ENCODE results near the gene NPC2.

The NPC2 gene

DNA sequence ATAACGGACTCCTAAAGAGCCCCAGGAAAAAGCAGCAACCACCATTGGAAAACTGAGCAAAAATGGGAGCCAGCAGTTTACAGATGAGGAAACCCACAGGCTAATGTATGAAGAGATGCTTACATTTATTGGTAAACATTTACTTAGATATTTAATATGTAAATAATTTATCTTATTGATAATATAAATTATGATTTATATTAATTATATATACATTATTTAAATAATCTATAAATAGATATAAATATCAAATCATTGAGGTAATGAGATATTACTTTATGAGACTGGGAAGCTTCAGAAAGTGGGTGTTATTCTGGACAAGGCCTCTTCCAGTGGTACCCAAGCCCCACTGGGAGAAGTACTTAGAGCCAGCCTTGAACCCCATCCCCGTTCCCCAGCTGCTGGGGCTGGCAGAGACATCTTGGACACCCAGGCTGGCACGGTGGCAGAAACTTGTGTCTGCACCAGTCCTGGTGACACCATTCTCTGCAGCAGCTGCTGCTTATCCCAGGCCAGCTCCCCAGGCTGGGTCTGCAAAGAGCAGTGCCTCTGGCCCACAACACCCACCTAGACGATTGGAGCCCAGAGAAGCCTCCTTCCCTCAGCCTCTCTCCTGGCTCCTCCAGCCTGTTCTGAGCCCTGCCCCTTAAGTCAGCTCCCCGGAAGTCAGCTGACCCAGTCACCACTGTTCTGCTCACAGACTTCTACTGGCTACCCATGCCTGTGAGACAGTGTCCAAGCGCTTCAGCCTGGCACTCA is 26.4 kb upstream of the NPC2 start:
- TF ChIP-seq, protein P1, sequence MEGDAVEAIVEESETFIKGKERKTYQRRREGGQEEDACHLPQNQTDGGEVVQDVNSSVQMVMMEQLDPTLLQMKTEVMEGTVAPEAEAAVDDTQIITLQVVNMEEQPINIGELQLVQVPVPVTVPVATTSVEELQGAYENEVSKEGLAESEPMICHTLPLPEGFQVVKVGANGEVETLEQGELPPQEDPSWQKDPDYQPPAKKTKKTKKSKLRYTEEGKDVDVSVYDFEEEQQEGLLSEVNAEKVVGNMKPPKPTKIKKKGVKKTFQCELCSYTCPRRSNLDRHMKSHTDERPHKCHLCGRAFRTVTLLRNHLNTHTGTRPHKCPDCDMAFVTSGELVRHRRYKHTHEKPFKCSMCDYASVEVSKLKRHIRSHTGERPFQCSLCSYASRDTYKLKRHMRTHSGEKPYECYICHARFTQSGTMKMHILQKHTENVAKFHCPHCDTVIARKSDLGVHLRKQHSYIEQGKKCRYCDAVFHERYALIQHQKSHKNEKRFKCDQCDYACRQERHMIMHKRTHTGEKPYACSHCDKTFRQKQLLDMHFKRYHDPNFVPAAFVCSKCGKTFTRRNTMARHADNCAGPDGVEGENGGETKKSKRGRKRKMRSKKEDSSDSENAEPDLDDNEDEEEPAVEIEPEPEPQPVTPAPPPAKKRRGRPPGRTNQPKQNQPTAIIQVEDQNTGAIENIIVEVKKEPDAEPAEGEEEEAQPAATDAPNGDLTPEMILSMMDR (IDR thresholded peaks at IDR 0.05; ENCODE audit: insufficient read depth, low read depth, low read length, missing control alignments) = no peak
- no peak overlapping the region for H3K4me3 ChIP-seq (ENCODE audit: low read length)
- DNase-seq (ENCODE audit: low read depth) = no peak

DNA sequence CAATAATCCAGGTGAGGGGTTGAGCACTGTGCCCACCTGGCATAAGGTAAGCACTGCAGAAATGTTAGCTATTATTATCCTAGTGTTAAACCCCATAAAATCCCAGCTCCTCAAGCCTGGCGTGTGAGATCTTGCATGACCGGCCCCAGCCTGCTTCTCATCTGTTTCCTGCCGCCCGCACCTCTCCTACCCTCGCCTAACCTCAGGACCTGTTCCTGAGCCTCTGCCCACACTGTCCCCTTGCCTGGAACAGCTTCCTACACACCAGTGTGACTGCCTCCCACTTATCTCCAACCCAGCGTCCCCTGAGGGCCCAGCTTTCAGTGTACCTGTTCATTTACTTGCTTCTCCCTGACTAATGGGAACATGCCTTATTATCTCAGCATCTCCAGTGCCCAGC is 25.1 kb upstream of the NPC2 start:
- TF ChIP-seq, protein P1 (IDR thresholded peaks at IDR 0.05; ENCODE audit: insufficient read depth, low read depth, low read length, missing control alignments) = no peak
- DNase-seq (ENCODE audit: low read depth) = peak; percentile 55

DNA sequence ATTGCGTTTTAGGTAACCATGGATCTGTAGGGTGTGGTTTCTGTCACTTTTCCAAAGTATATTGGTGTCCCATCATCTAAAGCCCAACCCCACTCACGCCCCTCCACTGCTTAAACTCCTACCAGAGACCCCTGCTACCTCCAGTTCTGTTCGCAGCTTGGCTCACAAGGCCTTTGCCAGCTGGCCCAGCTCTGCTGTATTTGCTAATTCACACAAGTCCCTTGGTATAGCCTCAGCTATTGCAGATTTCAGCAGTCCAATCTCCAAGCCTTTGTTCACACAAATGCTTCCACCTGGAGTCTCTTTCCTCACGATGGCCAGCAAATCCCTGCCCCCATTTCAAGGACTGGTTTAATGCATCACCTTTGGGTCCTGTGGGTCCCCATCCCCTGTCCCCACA is 24.6 kb upstream of the NPC2 start:
- no peak for DNase-seq (ENCODE audit: low read depth)
- TF ChIP-seq, protein P1 (IDR thresholded peaks at IDR 0.05; ENCODE audit: insufficient read depth, low read depth, low read length, missing control alignments) = no peak
- H3K4me3 ChIP-seq (ENCODE audit: low read length) = no peak overlapping the region

More for the DNA sequence above, 25.1 kb upstream of the NPC2 start:
- H3K4me3 ChIP-seq (ENCODE audit: low read length) = no peak overlapping the region

DNA sequence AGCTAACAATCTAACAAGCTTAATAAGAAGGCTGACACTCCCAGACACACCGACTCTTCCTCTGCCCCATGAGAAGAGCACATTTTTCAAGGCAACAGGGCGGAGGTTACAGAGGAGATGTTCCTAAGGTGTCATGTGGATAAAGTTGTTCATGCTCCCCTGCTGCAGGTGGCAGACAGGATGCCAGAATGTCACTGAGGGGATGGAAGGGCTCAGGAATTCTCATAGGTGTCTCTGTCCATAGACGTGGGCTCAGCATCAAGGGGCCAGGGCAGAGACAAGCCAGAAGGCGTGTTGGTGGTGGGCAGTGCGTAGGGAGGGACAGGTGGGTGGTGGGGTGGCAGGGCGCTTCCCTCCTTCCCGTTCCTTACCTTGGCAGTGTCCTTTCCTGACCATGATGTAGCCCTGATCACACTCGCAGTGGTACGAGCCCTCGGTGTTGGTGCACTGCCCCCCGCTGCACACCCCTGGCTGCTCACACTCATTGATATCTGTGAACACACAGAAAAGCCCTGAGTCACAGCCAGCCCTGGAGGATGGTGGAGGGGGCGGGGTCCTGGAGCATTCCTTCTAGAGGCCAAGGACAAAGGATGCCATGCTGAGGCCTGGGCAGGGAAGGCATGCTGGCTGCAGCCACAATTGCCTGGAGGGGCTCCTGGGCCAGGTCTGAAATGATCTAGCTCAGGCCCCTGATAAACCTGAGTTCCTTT is 23.5 kb upstream of the NPC2 start:
- peak; percentile 58 for DNase-seq (ENCODE audit: low read depth)
- H3K4me3 ChIP-seq (ENCODE audit: low read length) = no peak overlapping the region
- TF ChIP-seq, protein P1 (IDR thresholded peaks at IDR 0.05; ENCODE audit: insufficient read depth, low read depth, low read length, missing control alignments) = no peak

DNA sequence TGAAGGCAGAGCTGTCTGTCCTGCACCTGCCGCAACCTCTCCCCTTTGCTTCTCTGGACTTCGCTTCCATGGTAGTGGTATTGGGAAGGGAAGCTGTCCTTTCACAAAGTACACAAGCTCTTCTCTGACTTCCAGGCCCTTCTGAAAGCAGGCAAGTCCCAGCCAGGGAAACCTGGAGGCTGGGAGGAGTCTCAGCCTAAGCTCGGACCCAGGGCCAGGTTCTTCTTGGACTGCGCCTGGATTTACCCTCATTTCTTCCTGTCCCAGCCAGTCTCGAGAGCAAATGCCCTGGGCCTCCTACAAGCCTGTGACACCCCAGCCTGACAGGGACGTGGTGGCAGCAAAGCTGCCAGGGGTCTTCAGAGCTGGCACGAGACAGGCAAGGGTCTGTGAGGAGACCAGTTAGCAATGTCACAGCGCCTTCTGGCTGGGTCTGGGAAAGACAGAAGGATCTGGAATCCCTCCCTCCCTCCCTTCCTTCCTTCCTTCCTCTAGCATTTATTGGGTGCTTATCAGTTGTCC is 22.8 kb upstream of the NPC2 start:
- no peak for DNase-seq (ENCODE audit: low read depth)
- no peak overlapping the region for H3K4me3 ChIP-seq (ENCODE audit: low read length)
- TF ChIP-seq, protein P1 (IDR thresholded peaks at IDR 0.05; ENCODE audit: insufficient read depth, low read depth, low read length, missing control alignments) = no peak

DNA sequence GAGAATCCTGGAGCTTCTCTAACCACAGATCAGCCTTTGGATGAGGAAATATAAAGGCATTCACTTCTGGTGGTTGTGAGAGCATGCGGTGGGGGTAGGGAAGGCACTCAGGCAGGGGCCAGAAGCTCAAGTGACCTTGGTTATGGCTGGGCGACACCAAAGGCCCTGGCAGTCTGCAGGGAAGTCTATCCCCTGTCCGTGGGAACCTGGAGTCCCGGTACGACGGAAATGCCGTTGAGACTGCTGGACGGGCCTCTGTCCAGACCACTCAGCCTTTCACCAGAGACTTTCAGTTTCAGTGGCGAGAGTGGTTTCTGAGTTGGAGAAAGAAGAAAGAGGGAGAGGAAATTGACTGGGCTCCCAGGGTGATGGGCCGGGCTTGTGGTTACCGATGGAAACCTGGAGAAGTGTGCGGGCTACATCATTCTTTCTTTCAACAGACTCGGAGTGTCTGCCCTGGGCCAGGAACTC is 21.4 kb upstream of the NPC2 start:
- peak; percentile 71 for DNase-seq (ENCODE audit: low read depth)
- TF ChIP-seq, protein P1 (IDR thresholded peaks at IDR 0.05; ENCODE audit: insufficient read depth, low read depth, low read length, missing control alignments) = no peak
- H3K4me3 ChIP-seq (ENCODE audit: low read length) = no peak overlapping the region

Data from epithelial cell of esophagus (primary cell).